HepG2 (cell line): Measurements from ENCODE around the gene CSNK1D. TPM values are rescaled to one million over a fixed set of nuclear protein-coding genes. Genes with fewer than 3 reads are reported as not detected.

Experiments used
- FOSL1 ChIP-seq: sonication (generic); formaldehyde crosslinking; IDR thresholded peaks from 2 replicates; pipeline ENCODE4 v1.9.0; 2021; ENCODE audit warnings: missing genetic modification reagents, borderline replicate concordance
- FOSL2 ChIP-seq: sonication (generic); formaldehyde crosslinking; IDR thresholded peaks from 2 replicates; pipeline ENCODE4 v1.4.0; 2020; ENCODE audit warnings: missing genetic modification reagents
- JUN ChIP-seq: sonication (generic); formaldehyde crosslinking; IDR thresholded peaks from 2 replicates; pipeline ENCODE4 v1.4.0; 2020; ENCODE audit warnings: mild to moderate bottlenecking, missing genetic modification reagents
- KDM5B ChIP-seq: sonication (generic); formaldehyde crosslinking; IDR thresholded peaks from 2 replicates; pipeline ENCODE4 v1.4.0; 2020; ENCODE audit warnings: missing genetic modification reagents, mild to moderate bottlenecking, borderline replicate concordance
- MXI1 ChIP-seq: IDR thresholded peaks from 3 replicates; pipeline ENCODE4 v1.6.1; 2012; ENCODE audit warnings: low read depth, low read length, inconsistent platforms, borderline replicate concordance
- NR3C1 ChIP-seq: sonication (generic); formaldehyde crosslinking; IDR thresholded peaks from 2 replicates; pipeline ENCODE4 v1.4.0; 2020; ENCODE audit warnings: missing genetic modification reagents
- REPIN1 ChIP-seq: sonication (generic); formaldehyde crosslinking; IDR thresholded peaks from 2 replicates; pipeline ENCODE4 v1.8.0; 2022; ENCODE audit warnings: missing genetic modification reagents, low read depth, mild to moderate bottlenecking, borderline replicate concordance
- SMARCE1 ChIP-seq: fragments of 450-650 bp; IDR thresholded peaks from 2 replicates; pipeline ENCODE4 v1.6.1; 2017; ENCODE audit warnings: borderline replicate concordance
- SOX13 ChIP-seq, 3 experiments: fragments of 450-650 bp in 1 of 3; sonication (generic) in 1 of 3; formaldehyde crosslinking in 1 of 3; IDR thresholded peaks in 2 of 3; conservative IDR thresholded peaks in 1 of 3; 2 replicates each; pipeline versions ENCODE4 v1.5.0 to v1.6.1; 2016 to 2020; ENCODE audit warnings: antibody characterized with exemption in 1 of 3, mild to moderate bottlenecking in 1 of 3, missing compliant biosample characterization in 1 of 3, missing genetic modification reagents in 1 of 3, moderate library complexity in 1 of 3
- TAF15 ChIP-seq: fragments of 200-400 bp; formaldehyde crosslinking; IDR thresholded peaks from one replicate; pipeline ENCODE4 v1.6.1; 2018; ENCODE audit warnings: mild to moderate bottlenecking, low read depth, low read length; ENCODE audit not compliant: poor library complexity, severe bottlenecking
- TMF1 ChIP-seq: sonication (generic); formaldehyde crosslinking; IDR thresholded peaks from 2 replicates; pipeline ENCODE4 v1.8.1; 2022; ENCODE audit warnings: low read depth, missing genetic modification reagents
- ZMYM3 ChIP-seq: sonication (generic); formaldehyde crosslinking; IDR thresholded peaks from 2 replicates; pipeline ENCODE4 v1.5.1; 2020; ENCODE audit warnings: mild to moderate bottlenecking, missing genetic modification reagents
- ZNF207 ChIP-seq: fragments of 450-650 bp; IDR thresholded peaks from 2 replicates; pipeline ENCODE4 v1.6.1; 2016; ENCODE audit warnings: antibody characterized with exemption, borderline replicate concordance
- ZNF788 ChIP-seq: sonication (generic); formaldehyde crosslinking; IDR thresholded peaks from 2 replicates; pipeline ENCODE4 v1.5.0; 2020; ENCODE audit warnings: mild to moderate bottlenecking, missing genetic modification reagents, borderline replicate concordance
- ZNF879 ChIP-seq: sonication (generic); formaldehyde crosslinking; IDR thresholded peaks from 2 replicates; pipeline ENCODE4 v1.8.1; 2023; ENCODE audit warnings: missing genetic modification reagents
- ZSCAN20 ChIP-seq: sonication (generic); formaldehyde crosslinking; IDR thresholded peaks from 2 replicates; pipeline ENCODE4 v1.4.0; 2020; ENCODE audit warnings: missing genetic modification reagents, mild to moderate bottlenecking, borderline replicate concordance
- polyA plus RNA-seq, 8 experiments: library from polyadenylated mRNA; depleted of rRNA in 3 of 8; stranded (reverse) in 7 of 8; unstranded in 1 of 8; fragments of >200 nt; fragmentation: Illumina TruSeq in 4 of 8; extraction: Trizol in 4 of 8; gene quantifications; 2 replicates each; pipeline versions ENCODE4 v1.2.1 to v1.2.3, GENCODE V29; 2011 to 2016; ENCODE audit warnings: low read depth in 4 of 8, missing spikeins in 1 of 8, mixed read lengths in 1 of 8; ENCODE audit not compliant: insufficient read depth in 1 of 8
- total RNA-seq, 5 experiments: library from RNA; depleted of rRNA; stranded (reverse); fragments of >200 nt; fragmentation: Illumina TruSeq; extraction: Trizol; gene quantifications; 2 replicates each; pipeline ENCODE4 v1.2.3, GENCODE V29; 2016; ENCODE audit warnings: low read depth in 1 of 5
- TF ChIP-seq, protein P1 (sequence below): sonication (generic); formaldehyde crosslinking; IDR thresholded peaks from 2 replicates; pipeline ENCODE4 v1.8.0; 2022; ENCODE audit warnings: mild to moderate bottlenecking, missing genetic modification reagents, moderate library complexity
- TF ChIP-seq, protein P2 (sequence below): sonication (generic); formaldehyde crosslinking; IDR thresholded peaks from 2 replicates; pipeline ENCODE4 v1.4.0; 2020; ENCODE audit warnings: low read depth, missing genetic modification reagents
- TF ChIP-seq, protein P3 (sequence below): sonication (generic); formaldehyde crosslinking; IDR thresholded peaks from 2 replicates; pipeline ENCODE4 v1.5.0; 2020; ENCODE audit warnings: missing genetic modification reagents
- TF ChIP-seq, protein P4 (sequence below): sonication (generic); formaldehyde crosslinking; IDR thresholded peaks from 2 replicates; pipeline ENCODE4 v1.5.0; 2020; ENCODE audit warnings: missing genetic modification reagents, mild to moderate bottlenecking, borderline replicate concordance
- TF ChIP-seq, protein P5 (sequence below): sonication (generic); formaldehyde crosslinking; IDR thresholded peaks from 2 replicates; pipeline ENCODE4 v1.8.0; 2022; ENCODE audit warnings: mild to moderate bottlenecking, missing genetic modification reagents, moderate library complexity

CSNK1D gene
- total and polyA plus RNA-seq, 2 of the 13 experiments (the other 11 are each of a cell fraction or from before 2014, with no cell fraction given), result 31.5 to 128 TPM

DNA sequence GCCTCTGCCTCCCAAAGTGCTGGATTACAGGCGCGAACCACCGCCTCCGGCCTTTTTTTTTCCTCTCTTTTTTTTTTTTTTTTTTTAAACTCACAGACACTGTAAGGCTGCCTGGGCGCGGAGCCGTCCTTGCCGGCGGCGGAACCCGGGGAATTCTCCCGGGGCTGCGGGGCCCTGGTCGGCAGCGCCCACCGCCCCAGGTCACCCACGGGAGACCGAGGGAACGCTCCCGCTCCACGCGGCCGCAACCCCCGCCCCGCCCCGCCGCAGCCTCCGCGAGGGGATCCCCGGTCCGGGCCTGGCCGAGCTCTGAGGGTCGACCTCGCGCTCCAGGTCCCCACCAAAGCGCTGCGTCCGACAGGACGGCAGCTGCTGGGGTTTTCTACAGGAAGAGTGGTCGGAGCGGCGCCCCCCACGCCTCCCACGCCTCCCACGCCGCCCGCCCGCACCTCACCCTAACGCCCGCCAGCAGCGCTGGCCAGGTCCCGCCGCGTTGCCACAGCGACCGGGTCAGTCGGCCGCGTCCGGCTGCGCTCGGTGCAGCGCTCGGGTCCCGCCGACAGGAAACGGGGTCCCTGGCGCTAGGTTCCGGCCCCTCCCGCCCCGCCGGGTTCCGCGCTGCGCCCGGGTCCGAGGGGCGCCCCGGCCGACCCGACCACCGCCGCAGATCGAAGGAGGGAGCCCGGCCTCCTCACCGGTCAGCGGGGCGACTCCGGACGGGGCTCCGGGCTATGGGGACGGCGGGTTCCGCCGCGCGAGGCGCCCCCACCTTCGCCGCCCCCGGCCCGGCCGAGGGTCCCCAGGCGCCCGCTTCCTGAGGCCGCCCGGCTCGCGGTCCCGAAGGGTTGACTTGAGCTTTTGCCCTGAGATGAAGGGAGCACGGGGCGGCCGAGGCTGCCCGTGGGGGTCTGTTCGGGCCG lies 60.9 kb downstream of the CSNK1D start, which contains the start of gene CCDC57 (continued):
- TF ChIP-seq, protein P1, sequence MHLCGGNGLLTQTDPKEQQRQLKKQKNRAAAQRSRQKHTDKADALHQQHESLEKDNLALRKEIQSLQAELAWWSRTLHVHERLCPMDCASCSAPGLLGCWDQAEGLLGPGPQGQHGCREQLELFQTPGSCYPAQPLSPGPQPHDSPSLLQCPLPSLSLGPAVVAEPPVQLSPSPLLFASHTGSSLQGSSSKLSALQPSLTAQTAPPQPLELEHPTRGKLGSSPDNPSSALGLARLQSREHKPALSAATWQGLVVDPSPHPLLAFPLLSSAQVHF (CRISPR knock-in tag), result no peak
- TF ChIP-seq MXI1 (peak; percentile 98; the same call in 2 of the 3 replicates), SMARCE1 (no peak), KDM5B (CRISPR knock-in tag) (peak; percentile 73; the same call in 1 of the 2 replicates), SOX13 (IDR thresholded peaks at IDR 0.05) (no peak; the same call in 1 of the 2 replicates), SOX13 (CRISPR knock-in tag; conservative IDR thresholded peaks at IDR 0.05 in 1 of 2, IDR thresholded peaks at IDR 0.05 in 1 of 2) (peak in 1 of 2 experiments; percentile 49; a peak in 1 of 4 replicates), REPIN1 (CRISPR knock-in tag) (peak; percentile 64; the same call in 1 of the 2 replicates), ZNF879 (no peak), ZNF207 (no peak), FOSL2 (CRISPR knock-in tag) (peak; percentile 52; the same call in 1 of the 2 replicates), ZMYM3 (CRISPR knock-in tag) (no peak), ZSCAN20 (CRISPR knock-in tag) (peak; percentile 27; the same call in 1 of the 2 replicates), ZNF788 (CRISPR knock-in tag) (peak; percentile 93), TAF15 (peak; percentile 13), NR3C1 (CRISPR knock-in tag) (no peak), JUN (peak; percentile 73), FOSL1 (no peak), TMF1 (CRISPR knock-in tag) (peak; percentile 89)
- TF ChIP-seq, protein P2, sequence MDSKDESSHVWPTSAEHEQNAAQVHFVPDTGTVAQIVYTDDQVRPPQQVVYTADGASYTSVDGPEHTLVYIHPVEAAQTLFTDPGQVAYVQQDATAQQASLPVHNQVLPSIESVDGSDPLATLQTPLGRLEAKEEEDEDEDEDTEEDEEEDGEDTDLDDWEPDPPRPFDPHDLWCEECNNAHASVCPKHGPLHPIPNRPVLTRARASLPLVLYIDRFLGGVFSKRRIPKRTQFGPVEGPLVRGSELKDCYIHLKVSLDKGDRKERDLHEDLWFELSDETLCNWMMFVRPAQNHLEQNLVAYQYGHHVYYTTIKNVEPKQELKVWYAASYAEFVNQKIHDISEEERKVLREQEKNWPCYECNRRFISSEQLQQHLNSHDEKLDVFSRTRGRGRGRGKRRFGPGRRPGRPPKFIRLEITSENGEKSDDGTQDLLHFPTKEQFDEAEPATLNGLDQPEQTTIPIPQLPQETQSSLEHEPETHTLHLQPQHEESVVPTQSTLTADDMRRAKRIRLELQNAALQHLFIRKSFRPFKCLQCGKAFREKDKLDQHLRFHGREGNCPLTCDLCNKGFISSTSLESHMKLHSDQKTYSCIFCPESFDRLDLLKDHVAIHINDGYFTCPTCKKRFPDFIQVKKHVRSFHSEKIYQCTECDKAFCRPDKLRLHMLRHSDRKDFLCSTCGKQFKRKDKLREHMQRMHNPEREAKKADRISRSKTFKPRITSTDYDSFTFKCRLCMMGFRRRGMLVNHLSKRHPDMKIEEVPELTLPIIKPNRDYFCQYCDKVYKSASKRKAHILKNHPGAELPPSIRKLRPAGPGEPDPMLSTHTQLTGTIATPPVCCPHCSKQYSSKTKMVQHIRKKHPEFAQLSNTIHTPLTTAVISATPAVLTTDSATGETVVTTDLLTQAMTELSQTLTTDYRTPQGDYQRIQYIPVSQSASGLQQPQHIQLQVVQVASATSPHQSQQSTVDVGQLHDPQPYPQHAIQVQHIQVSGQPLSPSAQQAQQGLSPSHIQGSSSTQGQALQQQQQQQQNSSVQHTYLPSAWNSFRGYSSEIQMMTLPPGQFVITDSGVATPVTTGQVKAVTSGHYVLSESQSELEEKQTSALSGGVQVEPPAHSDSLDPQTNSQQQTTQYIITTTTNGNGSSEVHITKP (CRISPR knock-in tag), result 0 out of 2 replicates have a peak, but pooled peaks have one; percentile 32
- TF ChIP-seq, protein P3, sequence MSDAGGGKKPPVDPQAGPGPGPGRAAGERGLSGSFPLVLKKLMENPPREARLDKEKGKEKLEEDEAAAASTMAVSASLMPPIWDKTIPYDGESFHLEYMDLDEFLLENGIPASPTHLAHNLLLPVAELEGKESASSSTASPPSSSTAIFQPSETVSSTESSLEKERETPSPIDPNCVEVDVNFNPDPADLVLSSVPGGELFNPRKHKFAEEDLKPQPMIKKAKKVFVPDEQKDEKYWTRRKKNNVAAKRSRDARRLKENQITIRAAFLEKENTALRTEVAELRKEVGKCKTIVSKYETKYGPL (CRISPR knock-in tag), result no peak
- TF ChIP-seq, protein P4, sequence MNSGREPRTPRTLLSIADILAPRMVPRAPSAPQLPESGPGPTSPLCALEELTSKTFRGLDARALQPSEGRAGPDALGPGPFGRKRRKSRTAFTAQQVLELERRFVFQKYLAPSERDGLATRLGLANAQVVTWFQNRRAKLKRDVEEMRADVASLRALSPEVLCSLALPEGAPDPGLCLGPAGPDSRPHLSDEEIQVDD, result no peak; the same call in 1 of the 2 replicates
- TF ChIP-seq, protein P5, sequence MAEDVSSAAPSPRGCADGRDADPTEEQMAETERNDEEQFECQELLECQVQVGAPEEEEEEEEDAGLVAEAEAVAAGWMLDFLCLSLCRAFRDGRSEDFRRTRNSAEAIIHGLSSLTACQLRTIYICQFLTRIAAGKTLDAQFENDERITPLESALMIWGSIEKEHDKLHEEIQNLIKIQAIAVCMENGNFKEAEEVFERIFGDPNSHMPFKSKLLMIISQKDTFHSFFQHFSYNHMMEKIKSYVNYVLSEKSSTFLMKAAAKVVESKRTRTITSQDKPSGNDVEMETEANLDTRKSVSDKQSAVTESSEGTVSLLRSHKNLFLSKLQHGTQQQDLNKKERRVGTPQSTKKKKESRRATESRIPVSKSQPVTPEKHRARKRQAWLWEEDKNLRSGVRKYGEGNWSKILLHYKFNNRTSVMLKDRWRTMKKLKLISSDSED (CRISPR knock-in tag), result no peak
